IMR-90 (cell line): ENCODE results near the gene GSTM1. TPM values are rescaled to one million over a fixed set of nuclear protein-coding genes. Genes with fewer than 3 reads are reported as not detected.

Source experiments
- ATAC-seq: fragments of 200-7000 bp; cut with Tn5 transposase; 2 replicates; pipeline ENCODE4 v1.9.1; 2020; ENCODE audit warnings: low read depth, mild to moderate bottlenecking, moderate library complexity
- BruUV-seq: library from RNA; stranded (reverse); fragments of 400-500 nt; replicated peaks from 2 replicates; lab custom pipeline; 2021; lab: Mats Ljungman, UMichigan
- CTCF ChIA-PET: fragments of 300-600 bp; formaldehyde crosslinking; extraction: SDS; loops from one replicate; lab custom pipeline; 2021; ENCODE audit warnings: antibody characterized with exemption; lab: Yijun Ruan, JAX
- POLR2A ChIA-PET: fragments of 300-600 bp; sonication (Branson Sonifier 250); formaldehyde crosslinking; loops from one replicate; lab custom pipeline; 2022; ENCODE audit warnings: antibody characterized with exemption; ENCODE audit not compliant: unreplicated experiment; lab: Charles Lee
- DNase-seq: peaks from one replicate; pipeline ENCODE4 v3.0.0; 2013
- H2AFZ ChIP-seq: replicated peaks from 2 replicates; pipeline ENCODE3; 2013; ENCODE audit warnings: low read length, mild to moderate bottlenecking; ENCODE audit not compliant: poor library complexity
- H2AK5ac ChIP-seq: 2 replicates; pipeline ENCODE4 v1.6.1; 2013; ENCODE audit warnings: low read depth, low read length, inconsistent platforms
- H2AK9ac ChIP-seq: replicated peaks from 2 replicates; pipeline ENCODE3; 2013; ENCODE audit warnings: mild to moderate bottlenecking, low read depth, low read length, moderate library complexity; ENCODE audit not compliant: poor library complexity
- H2BK120ac ChIP-seq: 2 replicates; pipeline ENCODE4 v1.6.1; 2013; ENCODE audit warnings: low read depth, low read length, inconsistent platforms
- H2BK15ac ChIP-seq: 3 replicates; pipeline ENCODE4 v1.6.1; 2013; ENCODE audit warnings: low read depth, low read length, inconsistent platforms
- H2BK20ac ChIP-seq: 2 replicates; pipeline ENCODE4 v1.6.1; 2013; ENCODE audit warnings: low read depth, mild to moderate bottlenecking, inconsistent platforms, low read length, moderate library complexity
- H2BK5ac ChIP-seq: 2 replicates; pipeline ENCODE4 v1.6.1; 2013; ENCODE audit warnings: mild to moderate bottlenecking, low read depth, low read length, inconsistent platforms; ENCODE audit not compliant: poor library complexity, severe bottlenecking
- H3K14ac ChIP-seq: replicated peaks from 2 replicates; pipeline ENCODE4 v1.6.1; 2013; ENCODE audit warnings: low read depth, low read length, inconsistent platforms
- H3K18ac ChIP-seq: 2 replicates; pipeline ENCODE4 v1.6.1; 2013; ENCODE audit warnings: low read depth, low read length, control low read depth
- H3K23ac ChIP-seq: 2 replicates; pipeline ENCODE4 v1.6.1; 2013; ENCODE audit warnings: low read depth, low read length, inconsistent platforms
- H3K27ac ChIP-seq: 2 replicates; pipeline ENCODE4 v1.5.1; 2013; ENCODE audit warnings: mild to moderate bottlenecking, control low read depth, low read length; ENCODE audit not compliant: insufficient read depth
- H3K27me3 ChIP-seq: 2 replicates; pipeline ENCODE4 v1.6.1; 2013; ENCODE audit warnings: low read length; ENCODE audit not compliant: control insufficient read depth, insufficient read depth
- H3K36me3 ChIP-seq: 2 replicates; pipeline ENCODE4 v1.6.1; 2013; ENCODE audit warnings: low read length, mixed read lengths; ENCODE audit not compliant: control insufficient read depth, insufficient read depth
- H3K4ac ChIP-seq: 2 replicates; pipeline ENCODE4 v1.6.1; 2013; ENCODE audit warnings: low read depth, low read length, inconsistent platforms
- H3K4me1 ChIP-seq: 2 replicates; pipeline ENCODE4 v1.6.1; 2013; ENCODE audit warnings: low read length, mixed read lengths; ENCODE audit not compliant: control insufficient read depth, insufficient read depth
- H3K4me2 ChIP-seq: 2 replicates; pipeline ENCODE4 v1.6.1; 2013; ENCODE audit warnings: low read depth, mild to moderate bottlenecking, control low read depth, low read length, moderate library complexity
- H3K4me3 ChIP-seq: 2 replicates; pipeline ENCODE4 v1.5.1; 2013; ENCODE audit warnings: low read depth, mild to moderate bottlenecking, control low read depth, low read length, moderate library complexity; ENCODE audit not compliant: insufficient read depth
- H3K56ac ChIP-seq: 2 replicates; pipeline ENCODE4 v1.6.1; 2013; ENCODE audit warnings: low read length, inconsistent platforms; ENCODE audit not compliant: insufficient read depth; ENCODE audit errors: extremely low read depth
- H3K79me1 ChIP-seq, 2 experiments: 2 replicates each; pipeline ENCODE4 v1.6.1; 2013; ENCODE audit warnings: low read length in 2 of 2, inconsistent platforms in 1 of 2, low read depth in 1 of 2
- H3K9ac ChIP-seq: 2 replicates; pipeline ENCODE4 v1.6.1; 2013; ENCODE audit warnings: low read depth, low read length, control low read depth
- H3K9me1 ChIP-seq: 2 replicates; pipeline ENCODE4 v1.6.1; 2013; ENCODE audit warnings: low read length, inconsistent platforms; ENCODE audit not compliant: insufficient read depth
- H3K9me3 ChIP-seq: 2 replicates; pipeline ENCODE4 v1.6.1; 2013; ENCODE audit warnings: low read length; ENCODE audit not compliant: control insufficient read depth, insufficient read depth
- H4K20me1 ChIP-seq: 2 replicates; pipeline ENCODE4 v1.6.1; 2013; ENCODE audit warnings: low read length, inconsistent platforms; ENCODE audit not compliant: insufficient read depth
- H4K5ac ChIP-seq: 2 replicates; pipeline ENCODE4 v1.6.1; 2013; ENCODE audit warnings: mild to moderate bottlenecking, low read depth, low read length, control low read depth
- H4K8ac ChIP-seq, 2 experiments: 2 replicates each; pipeline ENCODE4 v1.6.1; 2013; ENCODE audit warnings: low read depth in 2 of 2, low read length in 2 of 2, control low read depth in 1 of 2, inconsistent platforms in 1 of 2
- H4K91ac ChIP-seq: 2 replicates; pipeline ENCODE4 v1.6.1; 2013; ENCODE audit warnings: low read depth, low read length, inconsistent platforms; ENCODE audit not compliant: insufficient read depth
- BHLHE40 ChIP-seq: fragments of 150-350 bp; IDR thresholded peaks from 2 replicates; pipeline ENCODE4 v1.6.1; 2016; ENCODE audit warnings: mild to moderate bottlenecking, low read depth, low read length
- CTCF ChIP-seq: conservative IDR thresholded peaks from 2 replicates; pipeline ENCODE4 v1.5.1; 2012; ENCODE audit warnings: mild to moderate bottlenecking, low read depth, low read length, improper control_type of control experiment
- USF2 ChIP-seq: fragments of 150-350 bp; IDR thresholded peaks from 2 replicates; pipeline ENCODE4 v1.6.1; 2017; ENCODE audit warnings: mild to moderate bottlenecking, antibody characterized with exemption, low read length, low read depth
- WGBS, 2 experiments: methylation state at CpG; one replicate each; pipeline versions ENCODE4 v1.1.5 to v1.1.7; 2013; ENCODE audit warnings: missing lambda C conversion rate in 2 of 2; ENCODE audit not compliant: insufficient read length in 1 of 2; ENCODE audit errors: extremely low coverage in 2 of 2; 5-methylcytosine and 5-hydroxymethylcytosine counted together
- dilution Hi-C: fragments of 300-500 bp; cut with HindIII; formaldehyde crosslinking; loops from one replicate; pipeline ENCODE4 v1.14.3; 2018; ENCODE audit warnings: low sequenced_read_pairs; ENCODE audit not compliant: unreplicated experiment
- in situ Hi-C: fragments of 300-500 bp; cut with MboI; formaldehyde crosslinking; loops from 3 replicates; pipeline ENCODE4 v1.14.3; 2019; ENCODE audit warnings: low sequenced_read_pairs, inconsistent platforms, mixed read lengths
- intact Hi-C: fragments of 100-400 bp; cut with micrococcal nuclease; formaldehyde crosslinking; loops from 2 replicates; pipeline ENCODE4 v1.10.0; 2022
- polyA plus RNA-seq, 3 experiments: library from polyadenylated mRNA; depleted of rRNA; stranded (reverse); fragments of >200 nt; gene quantifications; 2 replicates each; pipeline ENCODE4 v1.2.3, GENCODE V29; 2012; ENCODE audit warnings: low replicate concordance in 1 of 3
- total RNA-seq: library from RNA; depleted of rRNA; stranded (reverse); fragments of >200 nt; gene quantifications from 2 replicates; pipeline ENCODE4 v1.2.3, GENCODE V29; 2012

The GSTM1 gene
- total and polyA plus RNA-seq, 2 of the 4 experiments (the other 2 are of a cell fraction) = not detected

GRCh38 chr1:109644670-109645069 is 42.9 kb upstream of the GSTM1 start (continued):
- TF ChIP-seq BHLHE40 = peak; percentile 99

DNA sequence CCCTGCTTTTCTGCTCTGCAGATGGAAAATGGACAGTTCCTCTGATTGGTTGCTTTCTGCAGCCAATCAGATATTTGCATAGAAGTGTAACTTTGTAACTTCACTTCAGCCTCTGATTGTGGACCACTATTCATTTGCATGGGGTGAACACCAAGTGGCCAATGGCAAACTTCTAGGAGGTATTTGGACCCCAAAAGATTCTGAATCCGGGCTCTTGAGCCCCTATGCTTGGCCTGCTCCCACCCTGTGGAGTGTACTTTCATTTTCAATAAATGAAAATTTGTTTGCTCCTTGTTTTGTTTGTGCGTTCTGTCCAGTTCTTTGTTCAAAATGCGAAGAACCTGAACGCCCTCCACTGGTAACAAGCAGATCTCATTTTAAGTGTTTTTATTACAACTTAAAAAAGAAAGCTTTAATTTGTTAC is 38.1 kb upstream of the GSTM1 start:
- H2BK15ac ChIP-seq = no peak overlapping the region
- no peak overlapping the region for H2AK9ac ChIP-seq
- no peak overlapping the region for H2BK20ac ChIP-seq
- H3K4ac ChIP-seq = no peak overlapping the region; the same call in 1 of the 2 replicates
- H3K9me3 ChIP-seq = no peaks in the 10 kb centered on the region; the same call in 1 of the 2 replicates
- H2BK5ac ChIP-seq = no peak overlapping the region
- peak overlapping the region; percentile 36; the same call in 1 of the 2 replicates for H3K4me3 ChIP-seq
- no peak overlapping the region for H2AK5ac ChIP-seq
- H4K5ac ChIP-seq = peak overlapping the region; percentile 59; the same call in 1 of the 2 replicates
- H3K4me2 ChIP-seq = peak overlapping the region; percentile 89
- peaks cover 4% of the 10 kb centered on the region for H3K9me1 ChIP-seq
- no peak overlapping the region for H3K56ac ChIP-seq
- TF ChIP-seq USF2 = no peak
- peak; percentile 33 for TF ChIP-seq CTCF
- TF ChIP-seq BHLHE40 = no peak
- H3K23ac ChIP-seq = no peak overlapping the region
- H3K4me1 ChIP-seq = peaks cover 5% of the 10 kb centered on the region
- dilution Hi-C loops = no loop called here
- ChIA-PET POLR2A (no interaction called here), CTCF (interaction anchor here (1.2 kb wide), 2 partner anchors 9 to 100 kb away, joined by 3 to 5 read pairs; no protein-coding TSS in a partner anchor)
- intact Hi-C loops = no loop called here
- H3K9ac ChIP-seq = no peak overlapping the region
- WGBS, 2 experiments = 50% methylated on average over 1 of the region's 4 CpGs; no CpG with 5 or more reads in 1 of the 2 experiments
- no peak overlapping the region for H4K91ac ChIP-seq
- no peak overlapping the region for H3K14ac ChIP-seq
- H4K20me1 ChIP-seq = no peaks in the 10 kb centered on the region
- H2AFZ ChIP-seq = peak overlapping the region; percentile 61
- H3K18ac ChIP-seq = peak overlapping the region; percentile 47; the same call in 1 of the 2 replicates
- no peak overlapping the region for H3K27ac ChIP-seq
- no peak overlapping the region; the same call in 1 of the 2 replicates for H2BK120ac ChIP-seq
- BruUV-seq = no TSS peak
- ATAC-seq = peak; percentile 58
- H3K36me3 ChIP-seq = no peaks in the 10 kb centered on the region
- H3K79me1 ChIP-seq = no peaks in the 10 kb centered on the region
- 0 out of 2 replicates have a peak, but pooled peaks cover 3% of the 10 kb centered on the region for H3K27me3 ChIP-seq
- DNase-seq = peak; percentile 43
- in situ Hi-C loops = loop anchor here (10.0 kb wide), 1 partner anchor 265 kb away; the partner anchor contains the start of gene CSF1
- peak overlapping the region in 1 of 2 experiments; percentile 20; a peak in 1 of 4 replicates for H4K8ac ChIP-seq
